Gastroesophageal sphincter (tissue), 3 donors: ENCODE results near the gene ERO1A.

Source experiments
- CTCF ChIP-seq, 4 experiments: fragments of 200-600 bp in 2 of 4; fragments of 450-650 bp in 2 of 4; sonication (generic) in 1 of 4; IDR thresholded peaks; one replicate each; pipeline ENCODE4 v1.5.1; 2017 to 2019; ENCODE audit warnings: antibody characterized with exemption in 4 of 4, mild to moderate bottlenecking in 2 of 4, moderate library complexity in 2 of 4
- EP300 ChIP-seq: sonication (generic); formaldehyde crosslinking; IDR thresholded peaks from one replicate; pipeline ENCODE4 v1.6.1; 2017; ENCODE audit warnings: antibody characterized with exemption, mild to moderate bottlenecking
- POLR2A ChIP-seq, 2 donors: fragments of 450-650 bp; IDR thresholded peaks; one replicate each; pipeline ENCODE4 v1.6.1; 2017; ENCODE audit warnings: antibody characterized with exemption in 2 of 2, mild to moderate bottlenecking in 2 of 2, moderate library complexity in 1 of 2
- POLR2AphosphoS5 ChIP-seq: sonication (generic); formaldehyde crosslinking; IDR thresholded peaks from one replicate; pipeline ENCODE4 v1.6.1; 2017; ENCODE audit warnings: antibody characterized with exemption

- no peak for TF ChIP-seq POLR2AphosphoS5
- TF ChIP-seq CTCF (IDR thresholded peaks at IDR 0.05) = no peak
- no peak for TF ChIP-seq POLR2A (IDR thresholded peaks at IDR 0.05)
- no peak for TF ChIP-seq EP300
Observed at GRCh38 chr14:52599974-52600373, 95.4 kb downstream of the ERO1A start.
